GM18508 (cell line): ENCODE measurements around the gene IGF1R.

ENCODE experiments used
- ATAC-seq: cut with Tn5 transposase; IDR thresholded peaks from one replicate; pipeline ENCODE4 v1.9.1; 2021; ENCODE audit warnings: moderate number of reproducible peaks; ENCODE audit not compliant: insufficient read depth, unreplicated experiment

IGF1R gene

DNA sequence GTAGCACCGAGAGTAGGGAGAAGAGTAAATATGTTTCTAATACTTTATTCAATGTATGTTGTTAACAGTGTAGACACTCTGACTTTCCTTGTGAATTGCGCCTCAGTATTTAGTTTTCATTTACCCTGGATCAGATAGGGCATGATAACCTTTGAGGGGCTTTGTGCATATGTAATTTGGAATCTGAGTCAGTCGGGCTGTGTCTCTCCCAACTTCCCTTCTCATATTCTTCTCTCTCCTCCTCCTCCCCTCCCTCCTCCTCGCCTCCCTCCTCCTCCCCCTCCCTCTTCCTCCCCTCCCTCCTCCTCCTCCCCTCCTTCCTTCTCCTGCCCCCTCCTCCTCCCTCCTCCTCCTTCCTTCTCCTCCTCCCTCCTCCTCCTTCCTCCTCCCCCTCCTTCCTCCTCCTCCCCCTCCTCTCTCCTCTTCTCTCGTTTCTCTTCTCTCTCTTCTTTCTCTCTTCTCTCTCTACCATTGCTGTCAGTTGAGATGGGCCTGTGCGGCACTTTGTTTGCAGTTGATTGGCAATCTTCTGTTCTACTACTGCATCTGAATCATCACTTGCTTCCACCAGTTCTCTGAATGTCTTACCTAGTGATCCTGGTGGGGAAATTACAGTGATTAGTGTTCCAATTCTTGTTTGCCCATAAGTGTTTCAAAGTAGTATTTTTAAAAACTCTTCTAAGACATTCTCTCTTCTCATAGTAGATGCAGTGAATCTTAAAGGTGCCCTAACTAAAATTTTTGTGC is 197.0 kb downstream of the IGF1R start:
- no peak for ATAC-seq

DNA sequence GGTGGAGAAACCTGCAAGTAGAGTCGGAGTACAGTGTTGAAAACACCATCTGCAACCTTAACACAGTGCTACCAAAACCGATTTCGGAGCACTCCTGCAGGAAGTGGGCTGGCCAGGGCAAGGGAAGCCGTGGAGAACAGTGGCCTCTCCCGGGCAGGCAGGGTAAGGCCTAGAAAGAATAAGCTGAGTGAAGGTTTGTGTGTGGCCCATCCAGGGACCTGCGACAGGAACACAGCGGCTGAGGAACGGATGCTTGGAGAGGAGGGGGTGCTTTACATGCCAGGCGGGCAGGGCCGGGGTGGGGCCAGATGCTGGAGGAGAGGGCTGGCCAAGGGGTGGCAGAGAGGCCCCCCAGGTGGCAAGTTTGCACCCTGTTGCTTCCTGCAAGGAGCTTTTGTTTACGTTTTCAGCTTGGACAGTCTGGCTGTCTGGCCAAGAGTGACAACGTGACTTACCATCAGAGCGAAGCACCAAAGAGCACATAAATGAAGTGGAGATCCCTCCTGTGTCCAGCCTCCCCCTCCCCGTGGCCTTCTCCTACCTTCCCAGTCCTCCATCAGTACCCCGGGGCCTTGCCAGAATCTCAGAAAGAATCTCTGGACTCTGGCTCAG is 202.7 kb downstream of the IGF1R start:
- peak; percentile 43 for ATAC-seq

DNA sequence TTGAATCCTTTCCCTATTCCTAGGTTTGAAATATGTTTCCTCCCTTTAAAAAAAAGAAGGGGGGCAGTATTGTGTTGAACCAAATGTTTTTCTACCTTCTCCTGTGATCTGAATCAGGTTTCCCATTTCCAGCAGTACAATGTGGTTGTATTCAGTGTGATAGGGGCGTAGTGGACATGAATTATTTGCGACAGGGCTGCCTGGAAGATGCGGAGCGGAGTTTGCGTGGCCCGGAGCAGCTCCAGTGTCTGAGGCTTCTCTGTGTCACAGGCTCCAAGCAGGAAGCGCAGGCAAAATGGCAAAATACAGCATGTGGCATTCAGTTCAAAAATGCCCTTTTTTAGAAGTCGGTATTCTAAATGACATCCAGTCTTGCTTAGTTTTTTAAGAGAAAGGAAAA is 204.8 kb downstream of the IGF1R start:
- no peak for ATAC-seq

- ATAC-seq = no peak
Observed at GRCh38 chr15:98853617-98854420, 205.5 kb downstream of the IGF1R start.

- no peak for ATAC-seq
Observed at GRCh38 chr15:98854496-98854895, 206.2 kb downstream of the IGF1R start.

DNA sequence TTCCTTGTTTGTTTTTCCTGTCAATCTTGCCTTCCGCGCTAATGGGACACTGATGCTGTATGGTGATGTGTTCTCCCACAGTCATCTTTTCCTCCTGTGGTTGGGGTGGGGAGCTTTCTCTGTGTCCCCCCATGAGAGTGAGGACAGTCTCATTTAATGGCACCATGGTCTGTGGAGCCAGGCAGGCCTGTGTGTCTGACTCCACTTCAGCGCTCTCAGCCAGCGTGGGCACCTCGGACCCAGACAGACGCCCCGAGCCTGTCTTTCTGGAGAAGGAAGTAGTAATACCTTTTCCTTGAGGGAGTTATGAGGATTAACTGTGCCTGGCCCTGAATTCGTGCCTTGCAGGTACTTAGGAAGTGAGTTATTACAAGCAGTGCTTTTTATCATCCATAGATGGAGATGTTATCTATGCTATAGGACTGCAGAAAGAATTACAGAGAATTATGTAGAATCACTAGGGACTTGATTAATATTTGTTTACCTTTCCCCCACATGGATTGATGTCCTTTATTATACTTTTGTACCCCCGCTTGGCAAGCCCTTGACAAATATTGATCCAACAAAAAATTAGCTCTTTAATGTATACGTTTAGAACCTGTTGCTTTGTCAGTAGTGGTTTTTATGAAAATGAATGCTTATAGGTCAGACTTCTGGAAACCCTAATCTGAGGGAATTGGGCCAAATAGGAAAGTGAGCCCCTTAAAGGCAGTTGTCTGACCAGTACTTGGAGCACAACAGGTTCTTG is 206.9 kb downstream of the IGF1R start:
- no peak for ATAC-seq

DNA sequence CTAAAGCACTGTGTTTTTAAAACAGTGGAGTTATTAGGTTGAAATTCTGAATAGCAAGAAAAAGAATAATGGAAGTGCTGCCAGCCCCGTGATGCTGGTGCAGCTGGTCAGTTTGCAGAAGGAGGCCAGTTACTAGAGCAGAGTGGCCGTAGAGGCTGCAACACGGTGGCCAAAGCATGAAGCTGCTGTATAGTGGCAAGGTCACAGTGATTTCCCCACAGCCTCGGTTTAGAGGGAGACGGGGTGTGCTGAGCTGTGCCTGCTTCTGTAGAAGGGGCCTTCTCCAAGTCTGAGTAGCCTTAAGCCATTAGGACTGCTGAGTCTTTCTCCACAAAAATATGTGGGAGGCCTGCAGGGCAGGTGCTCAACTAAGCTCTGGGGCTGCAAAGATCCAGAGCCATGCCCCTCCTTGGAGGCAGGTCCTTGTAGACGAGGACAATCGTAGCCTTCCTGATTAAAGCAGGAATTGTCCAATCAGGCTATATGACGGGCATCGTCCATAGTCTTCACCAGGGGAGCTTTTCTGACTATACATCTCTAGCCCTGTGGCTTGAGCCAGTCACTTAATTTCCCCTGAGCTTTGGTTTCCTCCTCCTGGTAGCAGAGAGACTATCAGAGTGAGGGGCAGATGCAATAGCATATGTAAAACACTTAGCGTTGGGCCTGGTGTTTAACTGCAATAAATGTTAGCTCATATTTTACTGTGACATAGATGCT is 207.6 kb downstream of the IGF1R start:
- ATAC-seq = no peak

- ATAC-seq = no peak
Observed at GRCh38 chr15:98856532-98856907, 208.2 kb downstream of the IGF1R start.

- ATAC-seq = no peak
Observed at GRCh38 chr15:98858610-98859023, 210.3 kb downstream of the IGF1R start.

DNA sequence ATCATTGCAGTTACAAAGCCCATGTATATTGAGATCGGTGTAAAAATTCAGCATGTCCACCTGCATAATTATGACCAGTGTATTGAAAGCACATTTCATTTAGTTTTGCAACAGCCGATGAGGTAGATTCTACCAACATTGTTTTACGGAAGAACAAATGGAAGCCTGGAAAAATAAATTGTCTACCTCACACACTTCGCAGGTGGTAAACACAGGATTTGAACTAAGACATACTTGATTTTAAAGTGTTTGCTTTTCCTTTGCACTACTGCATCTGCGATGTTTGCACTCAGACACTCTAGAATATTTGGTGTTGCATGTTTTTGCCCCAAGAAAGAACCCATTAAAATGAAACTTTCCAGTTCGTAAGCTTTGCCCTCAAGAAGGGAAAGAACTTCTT is 210.8 kb downstream of the IGF1R start:
- no peak for ATAC-seq

DNA sequence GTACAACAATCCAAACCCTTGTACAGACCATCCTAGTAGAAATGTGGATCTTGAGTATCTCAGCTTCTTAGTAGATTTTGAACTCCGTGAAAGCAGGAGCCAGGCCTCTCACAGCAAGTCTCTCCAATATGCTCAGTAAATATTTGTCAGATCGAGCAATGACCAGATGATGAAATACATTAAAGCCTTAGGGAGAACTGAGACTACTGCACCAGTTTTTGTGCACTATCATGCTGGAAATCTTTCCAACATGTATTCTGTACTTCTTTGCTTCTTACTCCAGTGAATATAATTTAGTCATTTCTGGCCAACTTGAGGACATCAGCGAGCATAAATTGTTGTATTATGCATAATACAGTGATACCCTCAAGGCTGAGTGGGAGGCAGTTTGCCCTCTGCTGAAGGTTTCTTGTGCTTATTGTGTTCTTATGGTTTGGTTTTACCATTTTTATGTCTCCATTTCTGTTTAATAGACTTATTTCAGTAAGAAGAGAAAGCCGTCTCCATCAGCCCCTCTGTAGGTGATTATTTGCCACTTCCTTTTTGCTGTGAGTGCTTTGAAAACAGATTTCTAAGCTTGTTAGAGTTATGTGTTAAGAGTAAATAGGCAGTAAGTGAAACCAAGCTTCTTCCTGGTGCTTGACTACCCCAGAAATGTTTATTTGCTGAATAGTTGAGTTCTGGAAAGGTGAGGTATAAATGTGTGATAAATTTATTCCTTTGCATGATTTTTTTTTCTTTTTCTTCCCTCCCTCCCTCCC is 212.1 kb downstream of the IGF1R start:
- no peak for ATAC-seq

- no peak for ATAC-seq
Observed at GRCh38 chr15:98861188-98861587, 212.8 kb downstream of the IGF1R start.

DNA sequence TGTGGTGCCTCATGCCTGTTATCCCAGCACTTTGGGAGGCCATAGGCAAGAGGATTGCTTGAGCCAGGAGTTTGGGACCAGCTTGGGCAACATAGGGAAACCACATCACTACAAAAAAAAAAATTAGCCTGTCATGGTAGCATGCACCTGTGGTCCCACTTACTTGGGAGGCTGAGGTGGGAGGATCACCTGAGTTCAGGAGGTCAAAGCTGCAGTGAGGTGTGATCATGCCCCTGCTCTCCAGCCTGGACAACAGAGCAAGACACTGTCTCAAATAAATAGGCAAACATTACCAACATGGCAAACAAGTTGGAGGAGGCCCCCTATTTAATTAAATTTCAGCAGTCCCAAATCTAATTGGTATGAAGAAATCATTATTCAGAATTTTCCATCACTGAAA is 215.6 kb downstream of the IGF1R start:
- no peak for ATAC-seq

- ATAC-seq = peak; percentile 84
Observed at GRCh38 chr15:98865397-98866339, 217.3 kb downstream of the IGF1R start.

- no peak for ATAC-seq
Observed at GRCh38 chr15:98866511-98866910, 218.2 kb downstream of the IGF1R start.

DNA sequence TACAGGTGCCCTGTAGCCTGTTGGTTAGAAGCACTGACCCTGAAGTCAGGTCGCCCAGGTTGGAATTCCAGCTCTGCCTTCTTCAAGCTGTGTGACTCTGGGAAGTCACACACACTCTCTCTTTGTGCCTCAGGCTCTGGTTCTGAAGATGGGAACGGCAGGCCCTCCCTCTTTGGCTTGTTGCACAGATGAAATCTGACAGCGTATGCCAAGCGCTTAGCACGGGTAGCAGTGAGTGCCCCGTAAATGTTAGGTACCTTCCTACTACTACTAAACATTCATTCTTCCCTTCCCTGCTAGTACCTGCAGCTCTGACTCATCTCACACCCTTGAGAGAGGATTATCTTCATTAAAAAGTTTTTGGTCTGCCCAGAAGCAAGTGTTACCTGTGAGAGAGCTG is 220.2 kb downstream of the IGF1R start:
- ATAC-seq = no peak

- no peak for ATAC-seq
Observed at GRCh38 chr15:98870788-98871187, 222.4 kb downstream of the IGF1R start.

DNA sequence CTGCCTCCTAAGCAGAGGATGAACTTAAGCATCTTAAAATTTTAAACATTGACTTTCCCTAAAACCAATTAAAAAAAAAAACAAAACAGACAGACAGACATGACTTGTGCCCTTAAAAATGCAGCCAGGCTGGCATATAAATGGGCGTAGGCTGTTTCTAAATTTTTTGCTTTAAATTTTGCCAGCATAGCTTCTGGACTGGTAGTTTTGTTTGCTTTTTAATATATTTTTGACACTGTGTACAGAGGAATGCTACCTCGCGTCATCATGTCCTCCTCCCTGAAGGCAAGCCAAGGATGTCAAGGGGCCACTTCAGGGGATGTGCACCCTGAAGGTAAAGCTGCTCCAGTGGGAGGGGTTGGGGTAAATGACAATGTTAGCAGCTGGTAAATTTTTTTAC is 224.4 kb downstream of the IGF1R start:
- ATAC-seq = no peak
